Measurements from ENCODE around the gene ASTL.

Gene ASTL

GRCh38 chr2:96091711-96092572, 46.4 kb downstream of the ASTL start:
- no peak overlapping the region for H3K4me3 ChIP-seq (ENCODE audit: low read depth, low read length)
- TF ChIP-seq, protein P1, sequence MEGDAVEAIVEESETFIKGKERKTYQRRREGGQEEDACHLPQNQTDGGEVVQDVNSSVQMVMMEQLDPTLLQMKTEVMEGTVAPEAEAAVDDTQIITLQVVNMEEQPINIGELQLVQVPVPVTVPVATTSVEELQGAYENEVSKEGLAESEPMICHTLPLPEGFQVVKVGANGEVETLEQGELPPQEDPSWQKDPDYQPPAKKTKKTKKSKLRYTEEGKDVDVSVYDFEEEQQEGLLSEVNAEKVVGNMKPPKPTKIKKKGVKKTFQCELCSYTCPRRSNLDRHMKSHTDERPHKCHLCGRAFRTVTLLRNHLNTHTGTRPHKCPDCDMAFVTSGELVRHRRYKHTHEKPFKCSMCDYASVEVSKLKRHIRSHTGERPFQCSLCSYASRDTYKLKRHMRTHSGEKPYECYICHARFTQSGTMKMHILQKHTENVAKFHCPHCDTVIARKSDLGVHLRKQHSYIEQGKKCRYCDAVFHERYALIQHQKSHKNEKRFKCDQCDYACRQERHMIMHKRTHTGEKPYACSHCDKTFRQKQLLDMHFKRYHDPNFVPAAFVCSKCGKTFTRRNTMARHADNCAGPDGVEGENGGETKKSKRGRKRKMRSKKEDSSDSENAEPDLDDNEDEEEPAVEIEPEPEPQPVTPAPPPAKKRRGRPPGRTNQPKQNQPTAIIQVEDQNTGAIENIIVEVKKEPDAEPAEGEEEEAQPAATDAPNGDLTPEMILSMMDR (IDR thresholded peaks at IDR 0.05; ENCODE audit: control insufficient read depth, extremely low read depth, insufficient read depth) = no peak
- no peak for DNase-seq (ENCODE audit: low read depth)

- TF ChIP-seq, protein P1 (IDR thresholded peaks at IDR 0.05; ENCODE audit: control insufficient read depth, extremely low read depth, insufficient read depth) = no peak
- H3K4me3 ChIP-seq (ENCODE audit: low read depth, low read length) = no peak overlapping the region
- DNase-seq (ENCODE audit: low read depth) = no peak
Observed at GRCh38 chr2:96091141-96091710, 47.1 kb downstream of the ASTL start.

- DNase-seq (ENCODE audit: low read depth) = no peak
- TF ChIP-seq, protein P1 (IDR thresholded peaks at IDR 0.05; ENCODE audit: control insufficient read depth, extremely low read depth, insufficient read depth) = no peak
- no peak overlapping the region for H3K4me3 ChIP-seq (ENCODE audit: low read depth, low read length)
Observed at GRCh38 chr2:96090196-96090926, 47.9 kb downstream of the ASTL start.

DNA sequence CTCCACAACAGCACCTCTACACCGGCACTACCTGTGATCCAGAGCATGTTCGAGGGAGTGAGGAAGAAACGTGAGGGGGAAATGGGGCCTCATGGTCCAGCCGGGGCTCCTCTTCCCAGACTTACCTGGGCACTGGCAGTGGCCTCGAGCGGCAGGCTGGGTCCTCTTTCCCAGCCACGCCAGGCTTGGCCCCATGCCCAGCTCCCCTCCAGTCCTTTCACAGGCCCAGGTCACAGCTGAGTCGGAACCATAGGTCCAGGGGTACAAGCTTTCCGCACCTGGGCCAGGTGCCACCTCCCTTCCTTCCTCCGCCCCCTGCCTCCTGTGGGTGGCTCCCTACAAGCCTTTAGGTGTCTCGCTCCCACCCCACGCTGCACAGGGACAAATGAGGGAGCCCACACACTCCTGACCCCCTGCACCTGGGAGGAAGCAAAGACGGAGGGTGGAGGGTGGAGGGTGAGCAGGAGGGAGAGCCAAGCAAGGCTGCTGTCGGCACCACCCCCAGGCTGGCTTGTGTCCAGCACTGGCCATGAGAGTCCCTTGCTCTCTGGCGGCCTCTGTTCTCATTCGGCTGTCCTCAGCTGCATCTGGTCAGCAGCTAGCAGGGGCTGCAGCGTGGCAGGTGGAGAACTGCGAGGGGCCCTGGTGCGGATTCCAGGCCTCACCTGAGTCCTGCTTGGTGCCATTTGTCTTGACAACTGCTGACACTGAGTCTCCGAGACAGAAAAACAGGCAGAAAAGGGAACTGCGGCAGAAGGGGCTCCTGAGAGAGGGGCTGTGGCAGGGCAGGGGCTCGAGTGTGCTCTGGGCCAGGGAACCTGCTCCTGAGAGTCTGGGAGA, 48.7 kb downstream of the ASTL start:
- DNase-seq (ENCODE audit: low read depth) = no peak
- H3K4me3 ChIP-seq (ENCODE audit: low read depth, low read length) = no peak overlapping the region
- TF ChIP-seq, protein P1 (IDR thresholded peaks at IDR 0.05; ENCODE audit: control insufficient read depth, extremely low read depth, insufficient read depth) = no peak

DNA sequence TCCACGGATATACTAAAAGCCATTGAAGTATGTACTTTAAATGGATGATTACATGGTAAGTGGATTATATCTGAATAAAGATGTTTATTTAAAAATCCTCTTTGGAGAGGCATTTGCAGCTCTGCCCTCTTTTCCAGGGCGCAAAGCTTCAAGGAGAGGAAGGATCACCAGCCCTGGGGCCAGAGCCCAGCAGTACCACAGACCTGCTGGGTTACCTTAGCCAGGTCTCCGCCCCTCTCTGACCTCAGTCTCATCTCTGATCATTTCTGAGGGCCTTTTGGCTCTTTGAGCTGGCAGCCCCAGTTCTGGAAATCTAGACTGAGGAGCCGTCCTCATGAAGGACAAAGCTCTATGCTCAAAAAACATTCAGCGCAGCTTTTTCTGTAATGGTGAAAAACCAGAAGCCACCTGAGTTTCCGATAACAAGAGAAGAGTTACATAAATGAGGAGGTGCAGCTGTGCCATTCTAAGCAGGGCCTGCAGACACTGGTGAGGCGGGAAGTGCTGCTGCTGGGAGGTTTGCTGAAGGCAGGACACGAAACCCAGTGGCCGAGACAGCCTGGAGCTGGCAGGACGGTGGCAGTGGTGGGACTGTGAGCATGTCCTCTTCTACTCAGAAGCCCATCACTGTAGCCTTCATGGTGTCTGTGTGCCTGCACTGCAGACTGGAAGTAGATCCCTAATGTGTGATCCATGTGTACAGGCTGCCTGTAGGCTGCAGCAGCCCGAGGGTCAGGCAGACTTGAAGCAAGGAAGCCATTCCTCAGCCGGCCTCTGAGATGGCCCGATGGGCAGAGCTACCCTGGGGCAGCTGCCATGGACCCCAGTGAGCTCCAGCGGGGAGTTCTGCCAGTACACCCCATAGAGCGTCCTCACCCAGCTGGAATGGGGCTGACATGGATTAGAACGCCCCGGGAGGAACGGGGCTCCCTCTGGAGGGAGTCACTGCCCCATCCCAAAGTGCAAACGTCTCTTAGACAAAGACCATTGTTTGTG, 49.7 kb downstream of the ASTL start:
- no peak overlapping the region for H3K4me3 ChIP-seq (ENCODE audit: low read depth, low read length)
- no peak for DNase-seq (ENCODE audit: low read depth)
- TF ChIP-seq, protein P1 (IDR thresholded peaks at IDR 0.05; ENCODE audit: control insufficient read depth, extremely low read depth, insufficient read depth) = no peak

All from LNCaP clone FGC (cell line).